SU-DHL-6 (cell line): Measurements from ENCODE around the gene PTCD1.

Experiments used
- H2AFZ ChIP-seq: fragments of 200-600 bp; sonication (generic); 2 replicates; pipeline ENCODE4 v1.6.1; 2014; ENCODE audit warnings: low read depth, mild to moderate bottlenecking, moderate library complexity, mixed read lengths, antibody characterized with exemption, low read length; ENCODE audit not compliant: severe bottlenecking
- H3F3A ChIP-seq: fragments of 200-600 bp; shearing (Covaris generic); 2 replicates; pipeline ENCODE4 v1.6.0; 2016; ENCODE audit warnings: antibody characterized with exemption, mild to moderate bottlenecking; ENCODE audit not compliant: insufficient read depth
- H3K27ac ChIP-seq: fragments of 200-600 bp; sonication (generic); 2 replicates; pipeline ENCODE4 v1.5.1; 2016; ENCODE audit warnings: low read depth, mild to moderate bottlenecking, low read length, moderate library complexity, mixed read lengths
- H3K27me3 ChIP-seq: fragments of 200-600 bp; sonication (generic), shearing (Covaris generic); 2 replicates; pipeline ENCODE4 v1.6.0; 2014; ENCODE audit warnings: mild to moderate bottlenecking, low read length
- H3K36me3 ChIP-seq: fragments of 200-600 bp; sonication (generic); 2 replicates; pipeline ENCODE4 v1.6.1; 2014; ENCODE audit warnings: mild to moderate bottlenecking, low read length, mixed read lengths
- H3K4me2 ChIP-seq: fragments of 300-600, 200-600 bp; shearing (Covaris generic), sonication (generic); 2 replicates; pipeline ENCODE4 v1.6.0; 2014; ENCODE audit warnings: low read length, low read depth, mild to moderate bottlenecking; ENCODE audit not compliant: poor library complexity, severe bottlenecking
- H3K4me3 ChIP-seq: fragments of 200-600 bp; sonication (generic); 2 replicates; pipeline ENCODE4 v1.5.1; 2014; ENCODE audit warnings: antibody characterized with exemption, low read length, mild to moderate bottlenecking, mixed read lengths; ENCODE audit not compliant: insufficient read depth, poor library complexity, severe bottlenecking
- H3K79me2 ChIP-seq: fragments of 200-600 bp; sonication (generic); 2 replicates; pipeline ENCODE4 v1.6.1; 2014; ENCODE audit warnings: mild to moderate bottlenecking, low read length, moderate library complexity; ENCODE audit not compliant: insufficient read depth
- H3K9ac ChIP-seq: fragments of 200-600 bp; sonication (generic); 2 replicates; pipeline ENCODE4 v1.7.0; 2014; ENCODE audit warnings: mild to moderate bottlenecking, low read length
- H3K9me2 ChIP-seq: fragments of 200-600 bp; sonication (generic); replicated peaks from 2 replicates; pipeline ENCODE4 v1.6.1; 2014; ENCODE audit warnings: low read length; ENCODE audit not compliant: insufficient read depth
- H3K9me3 ChIP-seq: fragments of 200-600 bp; sonication (generic); 2 replicates; pipeline ENCODE4 v1.6.1; 2014; ENCODE audit warnings: low read length, mixed read lengths; ENCODE audit not compliant: insufficient read depth
- H4K20me1 ChIP-seq: fragments of 200-600 bp; sonication (generic); 2 replicates; pipeline ENCODE4 v1.6.1; 2014; ENCODE audit warnings: low read depth, mild to moderate bottlenecking, antibody characterized with exemption, low read length, moderate library complexity, mixed read lengths
- EZH2phosphoT487 ChIP-seq: fragments of 200-600 bp; sonication (generic), shearing (Covaris generic); conservative IDR thresholded peaks from 2 replicates; pipeline ENCODE4 v1.6.1; 2018; ENCODE audit warnings: mild to moderate bottlenecking, antibody characterized with exemption, low read length, moderate library complexity, mixed read lengths
- TF ChIP-seq, protein P1 (sequence below): fragments of 200-600 bp; sonication (generic); IDR thresholded peaks from one replicate; pipeline ENCODE4 v1.5.1; 2017; ENCODE audit warnings: antibody characterized with exemption, mild to moderate bottlenecking, low read length, moderate library complexity; ENCODE audit not compliant: insufficient read depth, poor library complexity, severe bottlenecking

Gene PTCD1

DNA sequence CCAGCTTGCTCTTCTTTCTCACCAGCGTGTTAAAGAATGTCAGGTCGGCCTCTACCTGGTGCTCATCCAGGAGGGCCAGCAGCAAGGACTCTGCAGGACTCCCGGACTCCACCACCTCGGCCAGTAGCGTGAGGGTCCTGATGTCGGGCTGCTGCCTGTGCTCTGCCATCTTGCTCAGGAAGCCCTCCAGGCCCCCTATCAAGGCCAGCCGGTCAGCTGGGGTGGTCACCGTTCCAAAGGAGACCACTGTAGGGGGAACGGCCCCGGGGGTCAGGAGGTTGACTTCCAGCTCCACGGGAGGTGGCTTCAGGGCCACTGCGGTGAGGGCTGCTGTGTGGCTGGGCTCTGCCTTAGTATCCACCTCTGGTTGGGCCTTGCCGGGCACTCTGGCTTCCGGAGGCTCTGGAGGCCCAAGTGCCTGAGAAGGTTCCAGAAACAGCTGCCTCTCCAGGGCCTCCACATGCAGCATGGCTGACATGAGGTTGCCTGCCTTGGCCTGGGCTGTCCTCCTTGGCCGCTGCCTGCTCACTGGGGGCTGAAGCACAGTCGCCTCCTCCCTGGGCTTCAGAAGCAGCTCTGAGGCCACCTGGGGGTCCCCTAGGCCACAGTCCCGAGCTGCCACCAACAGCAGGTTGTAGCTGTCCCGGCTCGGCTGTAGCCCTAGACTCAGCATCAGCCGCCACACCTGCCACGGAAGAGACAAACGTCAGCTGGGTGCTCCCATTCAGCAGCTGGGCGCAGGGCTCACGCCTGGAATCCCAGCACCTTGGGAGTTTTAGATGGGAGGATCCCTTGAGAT is 13.5 kb downstream of the PTCD1 start:
- Histone ChIP-seq H3K9me2 (no peaks in the 10 kb centered on the region), H3K27ac (no peak overlapping the region), H3K36me3 (peaks cover 5% of the 10 kb centered on the region; the same call in 1 of the 2 replicates), H3K9me3 (no peaks in the 10 kb centered on the region), H3K4me3 (no peak overlapping the region), H3K79me2 (no peaks in the 10 kb centered on the region), H3K9ac (no peak overlapping the region), H3K27me3 (no peaks in the 10 kb centered on the region), H4K20me1 (no peaks in the 10 kb centered on the region), H2AFZ (no peak overlapping the region), H3K4me2 (no peak overlapping the region), H3F3A (peaks cover 14% of the 10 kb centered on the region; the same call in 1 of the 2 replicates)
- TF ChIP-seq, protein P1, sequence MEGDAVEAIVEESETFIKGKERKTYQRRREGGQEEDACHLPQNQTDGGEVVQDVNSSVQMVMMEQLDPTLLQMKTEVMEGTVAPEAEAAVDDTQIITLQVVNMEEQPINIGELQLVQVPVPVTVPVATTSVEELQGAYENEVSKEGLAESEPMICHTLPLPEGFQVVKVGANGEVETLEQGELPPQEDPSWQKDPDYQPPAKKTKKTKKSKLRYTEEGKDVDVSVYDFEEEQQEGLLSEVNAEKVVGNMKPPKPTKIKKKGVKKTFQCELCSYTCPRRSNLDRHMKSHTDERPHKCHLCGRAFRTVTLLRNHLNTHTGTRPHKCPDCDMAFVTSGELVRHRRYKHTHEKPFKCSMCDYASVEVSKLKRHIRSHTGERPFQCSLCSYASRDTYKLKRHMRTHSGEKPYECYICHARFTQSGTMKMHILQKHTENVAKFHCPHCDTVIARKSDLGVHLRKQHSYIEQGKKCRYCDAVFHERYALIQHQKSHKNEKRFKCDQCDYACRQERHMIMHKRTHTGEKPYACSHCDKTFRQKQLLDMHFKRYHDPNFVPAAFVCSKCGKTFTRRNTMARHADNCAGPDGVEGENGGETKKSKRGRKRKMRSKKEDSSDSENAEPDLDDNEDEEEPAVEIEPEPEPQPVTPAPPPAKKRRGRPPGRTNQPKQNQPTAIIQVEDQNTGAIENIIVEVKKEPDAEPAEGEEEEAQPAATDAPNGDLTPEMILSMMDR, result no peak
- no peak for TF ChIP-seq EZH2phosphoT487

- Histone ChIP-seq H3F3A (peaks cover 14% of the 10 kb centered on the region; the same call in 1 of the 2 replicates), H3K4me2 (no peak overlapping the region), H3K9ac (no peak overlapping the region), H3K4me3 (no peak overlapping the region), H3K79me2 (no peaks in the 10 kb centered on the region), H3K9me3 (no peaks in the 10 kb centered on the region), H2AFZ (no peak overlapping the region), H3K36me3 (peaks cover 3% of the 10 kb centered on the region; the same call in 1 of the 2 replicates), H3K27ac (no peak overlapping the region), H3K9me2 (no peaks in the 10 kb centered on the region), H3K27me3 (no peaks in the 10 kb centered on the region), H4K20me1 (no peaks in the 10 kb centered on the region)
- TF ChIP-seq, protein P1, result no peak
- TF ChIP-seq EZH2phosphoT487, result no peak
These were observed 16.0 kb downstream of the PTCD1 start for GRCh38 chr7:99422625-99423024.

GRCh38 chr7:99422186-99422585 is 16.4 kb downstream of the PTCD1 start:
- H3K9me3 ChIP-seq, result no peaks in the 10 kb centered on the region
- no peak overlapping the region for H3K4me3 ChIP-seq
- no peak overlapping the region for H3K27ac ChIP-seq
- no peaks in the 10 kb centered on the region for H3K9me2 ChIP-seq
- peaks cover 8% of the 10 kb centered on the region; the same call in 1 of the 2 replicates for H3K36me3 ChIP-seq
- no peaks in the 10 kb centered on the region for H3K27me3 ChIP-seq
- no peaks in the 10 kb centered on the region for H4K20me1 ChIP-seq
- H3K4me2 ChIP-seq, result no peak overlapping the region
- TF ChIP-seq, protein P1, result no peak
- TF ChIP-seq EZH2phosphoT487, result no peak
- no peak overlapping the region for H2AFZ ChIP-seq
- no peak overlapping the region for H3K9ac ChIP-seq
- peaks cover 14% of the 10 kb centered on the region; the same call in 1 of the 2 replicates for H3F3A ChIP-seq
- H3K79me2 ChIP-seq, result no peaks in the 10 kb centered on the region
